Activated CD4-positive, alpha-beta T cell treated with anti-CD3 and anti-CD28 coated beads for 24 hours (primary cell): ENCODE data around the gene PIGQ.

Experiments
- DNase-seq, 2 donors: peaks; one replicate each; pipeline ENCODE4 v3.0.0-alpha.2; 2020; ENCODE audit warnings: low read depth in 2 of 2

Gene PIGQ

DNA sequence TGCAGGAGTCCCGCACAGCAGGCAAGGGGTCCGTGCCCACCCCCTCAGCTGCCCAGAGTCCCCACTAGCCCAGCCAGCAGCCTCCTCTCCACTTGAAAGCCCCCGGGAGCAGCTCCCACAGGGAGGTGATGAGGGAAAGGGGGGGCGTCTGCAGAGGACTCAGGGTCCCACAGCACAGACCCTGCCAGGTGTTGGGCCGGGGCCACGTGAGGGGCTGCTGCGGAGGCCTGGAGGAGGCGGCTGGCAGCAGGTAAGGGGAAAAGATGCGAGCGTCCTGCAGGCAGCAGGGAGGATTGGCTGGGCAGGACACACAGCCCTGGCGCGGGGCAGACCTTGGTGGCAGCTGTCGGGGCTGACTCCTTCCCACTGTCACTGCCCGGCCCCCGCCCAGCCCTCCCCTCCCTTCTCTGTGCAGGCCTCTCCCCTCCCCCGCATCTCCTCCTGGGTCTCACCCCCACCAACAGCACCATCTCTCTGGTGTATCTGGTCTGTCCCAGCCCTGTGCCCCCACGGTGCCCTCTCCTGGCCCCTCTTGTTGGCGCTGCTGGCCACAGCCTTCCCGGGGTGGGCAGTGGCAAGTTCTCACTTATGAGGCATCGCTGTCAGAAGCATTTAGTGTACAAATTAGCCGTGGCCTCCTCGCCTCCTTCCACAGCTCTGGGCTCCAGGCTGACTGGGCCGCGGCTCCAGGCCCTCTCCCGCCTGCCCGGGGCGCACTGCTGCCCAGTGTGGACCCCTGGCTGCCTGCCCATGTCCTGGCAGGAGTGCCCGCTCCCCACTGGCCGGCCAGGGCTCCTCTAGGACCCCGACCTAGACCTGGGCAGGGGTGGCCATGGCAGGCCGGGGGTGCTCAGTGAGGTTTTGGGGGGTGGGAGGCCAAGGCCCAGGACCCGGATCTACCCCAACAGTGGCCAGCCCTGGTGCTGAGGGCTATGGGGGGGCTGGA, 14.0 kb upstream of the PIGQ start:
- DNase-seq, result no peak

DNA sequence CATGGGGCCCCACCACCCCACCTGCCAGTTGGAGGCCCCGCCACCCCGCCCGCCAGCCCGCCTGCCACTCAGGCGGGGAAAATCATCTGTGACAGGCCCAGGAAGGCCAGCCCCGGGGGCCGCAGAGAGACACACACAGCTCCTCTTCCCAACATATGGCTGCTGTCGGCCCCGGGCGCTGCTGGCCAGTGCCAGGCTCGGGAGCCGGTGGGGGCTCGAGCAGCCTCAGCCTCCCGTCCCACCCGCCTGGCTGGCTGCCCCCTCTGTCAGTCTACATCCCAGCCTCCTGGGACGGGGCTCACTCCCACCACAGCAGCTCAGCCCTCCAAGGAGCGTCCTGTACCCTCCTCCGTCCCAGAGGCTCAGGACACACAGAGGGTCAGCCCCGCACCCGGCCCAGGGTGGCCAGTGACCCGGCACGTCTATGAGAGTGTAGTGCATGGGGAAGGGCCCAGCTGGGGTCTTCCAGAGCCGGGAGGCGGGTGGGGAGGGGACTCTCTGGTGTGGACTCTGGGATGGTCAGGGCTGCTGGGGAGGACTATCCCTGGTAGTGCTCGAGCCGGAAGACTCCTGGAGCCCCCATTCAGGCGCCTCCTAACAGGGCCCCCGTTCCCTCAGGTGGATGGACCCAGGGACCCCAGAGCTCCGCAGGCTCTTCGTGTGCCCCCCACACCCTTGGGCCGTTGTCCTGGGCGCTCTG, 13.1 kb upstream of the PIGQ start:
- no peak for DNase-seq

DNA sequence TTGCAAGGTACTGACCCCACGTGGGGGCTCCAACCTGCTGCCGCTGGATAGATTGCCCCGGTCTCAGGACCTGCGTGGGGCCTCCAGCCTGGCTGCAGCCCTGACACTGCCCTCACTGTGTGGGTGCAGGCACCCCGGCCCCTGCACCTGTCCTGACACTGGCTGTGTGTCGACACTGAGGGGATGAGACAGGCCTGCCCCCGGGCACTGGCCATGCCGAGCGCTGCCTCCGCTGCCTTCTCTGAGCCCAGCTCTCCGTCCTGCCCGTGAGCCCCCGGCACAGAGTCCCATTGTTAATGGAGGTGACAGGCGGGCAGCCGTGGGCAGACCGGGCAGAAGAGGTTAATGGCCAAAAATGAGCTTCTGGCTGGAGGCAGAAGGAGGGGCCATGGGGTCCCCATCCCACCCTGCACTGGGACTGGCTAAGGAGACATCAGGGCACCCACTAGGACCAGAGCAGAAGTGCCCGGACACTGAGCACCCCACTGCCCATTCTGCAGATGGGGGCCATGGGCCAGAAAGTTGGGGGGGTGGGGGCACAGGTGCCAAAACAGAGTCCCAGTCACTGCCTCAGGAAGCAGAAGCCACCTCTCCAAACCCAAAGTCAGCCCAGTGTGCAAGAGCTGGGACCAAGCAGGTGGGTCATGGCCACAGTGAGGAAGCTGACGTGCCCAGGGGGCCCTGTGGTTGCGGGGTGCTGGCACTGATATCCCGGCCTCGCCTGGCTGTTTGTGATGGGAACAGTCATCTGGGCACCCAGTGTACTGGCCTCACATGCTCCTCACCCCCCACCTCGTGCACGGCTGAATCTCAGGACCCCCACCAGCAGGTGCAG, 12.1 kb upstream of the PIGQ start:
- DNase-seq, result no peak

DNA sequence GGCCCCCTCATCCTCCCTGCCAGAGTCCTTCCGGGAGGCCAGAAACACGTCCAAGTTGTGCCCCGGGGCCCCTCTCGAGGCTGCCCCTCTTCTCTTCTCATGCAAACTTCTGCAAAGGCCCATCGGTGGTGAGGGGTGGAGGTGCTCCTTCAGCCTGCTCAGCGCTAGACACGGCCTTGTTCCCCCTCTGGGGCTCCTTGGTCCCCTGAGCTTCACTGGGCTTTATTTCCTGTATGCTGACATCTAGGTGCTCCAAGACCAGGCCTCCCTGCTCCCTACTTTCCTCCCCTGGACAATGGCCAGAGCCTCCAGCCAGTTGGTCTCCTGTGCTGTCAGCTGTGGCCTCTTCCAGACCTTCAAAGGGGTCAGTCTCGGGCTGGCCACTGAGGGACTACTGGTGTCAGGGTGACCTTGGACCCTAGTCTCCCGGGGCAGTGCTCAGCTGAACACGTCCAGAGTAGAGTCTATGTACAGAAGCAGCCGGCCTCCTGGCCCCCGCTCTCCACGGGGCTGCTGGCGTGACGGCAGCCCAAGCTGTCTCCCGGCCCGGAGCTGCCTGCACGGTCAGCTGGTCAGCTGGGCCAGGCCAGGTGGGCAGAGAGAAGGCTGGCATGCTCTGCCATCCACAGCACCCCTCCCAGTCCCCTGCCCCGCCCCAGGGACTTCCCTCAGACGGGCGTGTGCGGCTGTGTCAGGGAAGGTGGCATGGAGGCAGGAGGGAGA, 11.3 kb upstream of the PIGQ start:
- no peak for DNase-seq

DNA sequence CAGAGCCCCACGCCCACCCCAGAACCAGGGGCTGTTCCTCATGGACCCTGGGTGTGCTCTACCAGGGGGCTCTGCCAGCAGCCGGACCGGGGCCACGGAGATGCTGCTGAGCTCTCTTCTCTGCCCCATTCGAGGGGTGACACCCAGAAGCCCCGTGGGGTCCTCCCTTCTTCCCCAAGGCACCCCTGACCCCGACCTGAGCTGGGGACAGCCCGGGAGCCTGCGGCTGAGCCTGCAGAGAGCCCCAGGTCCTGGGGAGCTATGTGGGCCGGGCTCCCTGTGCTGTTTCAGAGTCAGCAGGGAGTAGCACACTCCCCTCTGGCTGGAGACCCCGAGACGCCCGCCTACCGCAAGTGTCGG, 10.8 kb upstream of the PIGQ start:
- DNase-seq, result no peak

DNA sequence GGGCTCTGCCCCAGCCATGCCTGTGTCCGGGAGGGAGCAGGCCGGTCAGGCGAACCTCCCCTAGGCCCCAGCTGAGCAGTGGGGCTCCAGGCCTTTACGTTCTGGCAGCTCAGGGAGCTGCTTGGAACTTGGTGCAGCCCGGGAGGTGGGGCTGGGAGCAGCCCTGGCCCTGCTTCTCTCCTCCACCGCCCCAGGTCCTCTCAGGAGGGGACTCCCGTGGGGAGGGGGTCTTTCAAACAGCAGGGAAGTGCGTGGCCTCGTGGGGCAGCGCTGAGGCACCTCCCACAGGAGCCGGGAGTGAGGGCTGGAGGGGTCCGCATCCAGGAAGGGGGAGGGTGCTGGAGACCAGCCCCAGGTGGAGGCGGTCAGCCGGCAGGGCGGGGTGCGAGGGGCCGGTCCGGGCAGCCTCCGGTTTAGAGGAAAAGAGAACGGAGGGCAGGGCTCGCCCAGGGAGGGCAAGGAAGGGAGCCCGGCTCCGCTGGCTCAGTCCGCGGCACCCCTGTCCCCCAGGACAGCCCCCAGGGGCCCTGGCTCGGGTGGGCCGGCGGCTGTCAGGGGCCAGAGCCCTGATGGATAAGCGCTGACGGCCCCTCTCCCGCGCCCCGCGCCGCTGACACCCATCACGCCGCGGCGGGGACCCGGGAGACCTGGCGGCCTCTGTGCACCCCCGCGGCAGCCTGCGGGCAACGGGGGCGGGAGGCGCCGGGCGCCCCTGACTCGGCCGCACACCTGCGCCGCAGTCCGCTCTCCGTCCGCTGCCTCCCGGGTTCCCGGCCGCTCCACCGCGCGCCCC, 10.2 kb upstream of the PIGQ start:
- DNase-seq, result no peak

DNA sequence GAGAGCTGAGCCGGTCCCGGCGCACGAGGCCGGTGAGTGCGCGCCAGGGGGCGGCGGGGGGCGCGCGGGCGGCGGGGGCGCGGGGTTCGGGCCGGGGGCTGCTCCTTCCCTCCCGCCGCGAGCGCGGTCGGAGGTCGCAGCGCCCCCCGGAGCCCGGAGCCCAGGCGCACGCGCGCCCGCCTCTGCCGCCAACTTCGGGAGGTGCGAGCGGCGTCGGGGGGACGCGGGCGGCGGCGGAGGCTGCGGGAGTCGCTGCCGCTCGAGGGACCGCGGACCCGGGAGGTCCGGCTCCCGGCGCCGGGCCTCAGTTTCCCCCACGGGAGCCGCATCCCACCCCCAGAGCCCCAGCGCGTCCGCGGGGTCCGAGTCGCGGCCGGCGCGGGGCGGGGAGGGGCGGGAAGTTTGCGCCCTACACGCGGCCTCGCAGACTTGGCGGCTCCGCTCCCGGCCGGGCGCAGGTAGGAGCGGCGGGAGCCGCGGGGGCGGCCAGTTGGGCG, 9.5 kb upstream of the PIGQ start, which contains the start of gene PRR35:
Gene PRR35, plus strand, starts transcription at position 191 of the 497 bp plus-strand sequence. CDS start 2,901 bp downstream, outside the sequence.
- DNase-seq, result no peak

DNA sequence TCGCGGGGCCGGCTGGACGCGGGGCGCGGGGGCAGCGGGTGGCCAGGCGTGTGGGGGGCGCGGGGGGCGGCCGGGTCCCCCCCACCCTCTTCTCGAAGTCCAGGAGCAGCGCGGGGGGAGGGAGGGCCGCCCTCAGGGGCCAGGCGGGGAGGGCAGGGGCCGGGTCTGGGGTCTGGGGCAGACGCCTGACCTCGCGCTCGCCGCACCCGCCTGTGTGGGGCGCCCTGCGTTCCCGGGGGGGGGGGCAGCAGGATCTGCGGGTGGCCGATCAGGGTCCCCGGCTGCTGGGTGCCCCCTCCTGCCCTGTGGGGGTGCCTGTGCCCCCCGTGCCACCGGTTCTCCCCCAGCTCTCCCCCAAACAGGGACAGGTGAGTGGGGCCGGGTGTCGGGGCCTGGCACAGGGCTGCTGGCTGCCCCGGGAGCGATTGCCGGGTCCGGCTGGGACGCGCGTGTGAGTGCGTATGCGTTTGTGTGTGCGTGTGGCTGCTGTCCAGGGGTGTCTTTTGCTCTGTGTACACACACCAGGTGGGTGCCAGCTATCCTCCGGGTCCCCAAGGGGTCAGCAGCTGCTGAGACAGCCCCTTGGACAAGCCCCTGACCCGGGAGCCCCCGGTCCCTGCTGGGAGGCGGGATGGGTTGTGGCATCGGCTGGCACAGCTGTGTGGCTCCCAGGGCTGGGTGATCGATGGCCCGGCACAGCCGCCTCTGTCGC, 8.9 kb upstream of the PIGQ start:
- no peak for DNase-seq

DNA sequence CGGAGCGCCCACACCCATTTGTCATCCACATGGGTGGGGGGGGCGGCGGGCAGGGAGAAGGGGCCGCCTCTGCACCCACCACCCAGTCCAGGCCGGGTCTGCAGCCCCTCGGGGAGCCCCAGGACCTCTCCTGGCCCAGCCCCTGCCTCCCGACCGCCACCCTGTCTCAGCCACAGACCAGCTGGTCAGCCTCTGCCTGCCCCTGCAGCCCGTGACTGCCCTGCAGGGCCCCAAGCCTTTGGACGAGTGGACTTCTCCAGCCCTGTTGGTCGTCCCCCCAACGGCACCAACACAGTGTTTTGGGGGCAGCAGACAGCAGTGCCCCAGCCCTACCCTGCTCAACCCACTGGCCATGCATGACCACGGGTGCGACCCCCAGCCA, 8.4 kb upstream of the PIGQ start:
- no peak for DNase-seq

DNA sequence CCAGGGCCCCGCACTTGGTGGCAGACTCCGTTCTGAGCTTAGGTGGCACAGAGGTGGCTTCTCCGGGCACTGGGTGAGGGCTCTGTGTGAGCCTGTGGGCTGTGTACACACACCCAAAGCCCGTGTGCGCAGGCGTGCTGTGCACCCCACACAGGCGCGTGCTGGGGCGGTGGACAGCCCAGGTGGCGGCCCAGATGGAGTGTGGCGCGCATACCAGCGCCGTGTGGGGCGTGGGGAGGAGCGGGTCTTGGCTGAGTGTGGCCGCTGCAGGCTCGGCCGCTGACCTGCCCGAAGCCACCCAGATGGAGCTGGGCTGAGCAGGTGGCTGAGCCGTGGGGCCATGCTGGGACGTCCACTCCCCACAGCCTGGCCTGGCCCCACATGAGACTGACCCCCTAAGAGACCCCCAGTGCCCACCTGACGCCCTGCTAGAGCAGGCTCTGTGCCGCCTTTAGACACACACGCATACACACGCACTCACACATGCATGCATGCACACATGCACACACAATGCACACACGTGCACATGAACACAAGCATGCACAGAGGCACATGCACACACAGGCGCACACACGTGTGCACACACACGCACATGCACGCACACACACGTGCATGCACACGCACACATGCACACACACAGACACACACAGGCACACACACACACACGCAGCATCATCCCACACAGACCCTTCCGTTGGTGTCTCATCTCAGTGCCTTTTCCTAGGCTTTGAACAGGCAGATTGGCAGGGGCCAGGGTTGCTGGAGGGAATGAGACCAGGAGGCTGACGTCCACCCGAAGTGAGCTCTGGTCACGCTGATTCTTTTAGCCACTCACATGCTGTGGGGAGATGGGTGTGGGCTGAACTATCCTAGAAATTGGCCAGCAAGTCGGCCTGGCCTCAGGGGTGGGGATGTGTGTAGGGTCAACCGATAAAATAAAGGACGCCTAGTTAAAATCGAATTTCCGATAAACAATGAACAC, 7.5 kb upstream of the PIGQ start:
- DNase-seq, result no peak

DNA sequence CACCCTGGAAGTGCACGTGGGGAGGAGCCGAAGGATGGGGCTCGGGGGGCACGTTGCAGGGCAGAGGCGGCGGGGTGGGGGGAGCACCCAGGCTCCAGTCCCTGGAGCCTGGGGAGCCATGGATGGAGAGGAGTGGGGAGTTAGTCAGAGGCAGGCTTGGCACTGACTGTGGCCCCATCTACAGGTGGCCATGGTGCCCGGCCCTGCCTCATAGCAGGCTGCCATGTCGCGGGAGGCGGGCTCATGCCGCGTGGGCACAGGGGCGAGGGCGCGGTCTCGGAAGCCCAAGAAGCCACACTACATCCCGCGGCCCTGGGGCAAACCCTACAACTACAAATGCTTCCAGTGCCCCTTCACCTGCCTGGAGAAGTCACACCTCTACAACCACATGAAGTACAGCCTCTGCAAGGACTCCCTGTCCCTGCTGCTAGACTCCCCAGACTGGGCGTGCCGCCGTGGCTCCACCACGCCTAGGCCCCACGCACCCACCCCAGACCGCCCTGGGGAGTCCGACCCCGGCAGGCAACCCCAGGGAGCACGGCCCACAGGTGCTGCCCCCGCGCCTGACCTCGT, 6.6 kb upstream of the PIGQ start:
- no peak for DNase-seq

DNA sequence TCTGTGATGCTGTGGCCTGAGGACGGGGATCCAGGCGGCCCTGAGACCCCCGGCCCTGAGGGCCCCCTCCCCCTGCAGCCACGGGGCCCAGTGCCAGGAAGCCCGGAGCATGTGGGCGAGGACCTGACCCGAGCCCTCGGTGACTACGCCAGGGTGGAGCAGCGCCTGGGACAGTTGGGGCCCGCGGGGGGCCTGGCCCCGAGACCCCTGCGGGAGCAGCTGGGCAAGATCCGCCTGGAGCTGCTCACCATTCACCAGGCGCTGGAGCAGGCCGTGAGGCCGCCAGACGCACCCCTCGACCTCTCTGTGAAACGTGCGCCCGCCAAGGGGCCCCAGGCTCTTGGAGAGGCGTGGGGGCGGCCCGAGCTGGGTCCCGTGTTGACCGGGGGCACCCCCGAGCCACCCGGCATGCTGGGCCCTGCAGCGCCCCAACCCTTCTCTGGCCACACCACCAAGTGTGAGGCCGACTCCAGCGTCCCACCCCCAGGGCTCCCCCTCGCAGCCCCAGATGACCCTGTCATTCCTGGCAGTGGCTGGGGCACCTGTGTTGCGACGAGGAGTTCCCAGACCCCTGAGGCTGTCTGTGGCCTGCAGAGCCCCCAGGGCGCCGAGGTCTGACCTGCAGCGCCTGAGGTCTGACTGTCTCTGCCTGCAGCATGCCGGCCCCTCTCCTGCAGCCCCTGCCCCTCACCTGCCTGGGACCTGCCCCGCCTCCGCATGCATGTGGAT, 4.9 kb upstream of the PIGQ start:
- DNase-seq, result no peak

DNA sequence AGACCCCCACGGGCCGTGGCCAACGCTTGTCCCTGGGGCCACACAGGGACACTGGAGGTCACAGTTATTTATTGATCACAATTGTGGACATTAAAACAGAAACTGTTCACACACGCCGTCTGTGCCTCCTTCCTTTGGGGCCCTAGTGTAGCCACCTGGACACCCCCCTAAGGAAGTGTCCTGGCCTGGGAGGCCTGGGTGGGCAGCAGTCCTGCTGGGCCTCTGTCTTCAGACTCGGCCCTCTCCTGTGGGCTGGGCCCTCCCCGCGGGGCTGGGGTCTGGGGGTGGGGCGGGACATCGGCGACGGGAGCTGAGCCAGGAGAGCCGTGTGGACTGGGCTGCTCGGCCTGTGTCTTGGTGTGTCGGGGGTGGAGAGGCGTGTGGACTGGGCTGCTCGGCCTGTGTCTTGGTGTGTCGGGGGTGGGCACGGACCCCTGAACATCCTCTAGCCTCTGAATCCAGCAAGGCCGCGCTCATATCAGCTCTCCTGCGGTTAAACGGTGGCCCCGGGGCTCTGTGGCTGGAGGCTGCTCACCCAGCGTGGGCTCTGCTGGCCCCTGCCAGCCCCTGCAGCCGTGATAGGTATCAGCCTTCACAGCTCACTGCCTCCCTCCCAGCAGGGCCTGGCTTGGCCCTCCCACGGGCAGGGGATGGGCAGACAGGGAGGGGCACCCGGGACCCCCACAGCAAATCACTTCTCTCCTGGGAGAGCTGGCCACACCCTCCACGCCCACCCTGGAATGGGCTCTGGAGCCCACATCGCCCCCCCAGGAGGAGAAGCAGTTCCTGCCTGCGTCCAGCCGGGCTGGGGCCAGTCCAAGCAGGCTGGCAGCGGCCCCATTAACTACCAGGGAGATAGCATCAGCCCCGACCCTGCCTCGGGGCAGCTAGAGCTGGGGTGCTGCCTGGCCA, 4.1 kb upstream of the PIGQ start:
- DNase-seq, result no peak

DNA sequence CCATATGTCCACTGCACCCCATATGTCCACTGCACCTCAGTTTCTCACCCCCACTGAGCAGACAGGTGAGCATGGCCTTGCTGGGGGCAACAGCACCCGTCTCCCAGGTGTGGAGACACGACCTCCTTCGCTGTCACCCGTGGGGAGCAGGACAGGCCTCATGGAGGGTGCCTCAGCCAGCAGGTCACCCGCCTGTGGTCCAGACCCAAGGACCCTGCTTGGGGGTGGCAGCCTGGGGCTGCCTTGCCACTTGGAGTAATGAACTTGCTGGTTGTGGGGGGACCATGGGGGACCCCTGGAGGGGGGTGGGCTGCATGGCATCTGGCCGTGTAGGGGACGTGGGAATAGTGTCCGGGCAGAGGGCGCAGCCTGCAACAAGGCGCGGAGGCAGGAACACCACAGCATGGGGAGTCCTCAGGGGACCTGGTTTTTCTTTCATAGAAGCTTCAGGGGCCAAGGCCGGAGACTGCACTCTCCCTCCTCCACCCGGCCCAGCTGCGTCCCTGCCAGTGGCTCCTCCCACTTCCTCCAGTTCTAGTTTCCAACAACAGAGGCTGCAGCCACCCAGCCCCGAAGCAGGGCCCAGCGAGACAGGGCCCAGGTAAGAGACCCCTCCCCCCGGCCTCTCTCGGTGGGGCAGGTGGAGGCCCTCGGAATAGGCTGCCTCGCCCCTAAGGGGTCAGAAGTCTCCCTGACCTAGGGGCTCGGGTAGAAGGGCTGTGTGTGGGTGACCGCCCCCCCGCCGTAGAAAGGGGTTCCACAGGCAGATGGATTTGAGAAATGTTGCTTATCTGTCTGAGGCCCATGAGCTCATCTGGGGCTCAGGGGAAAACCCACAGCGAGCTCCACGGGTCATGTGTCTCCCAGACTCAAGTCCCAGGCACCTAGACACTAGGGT, 3.0 kb upstream of the PIGQ start, which contains the start of gene NHLRC4:
Gene NHLRC4, plus strand, starts transcription at position 531 of the 898 bp plus-strand sequence. CDS start 1,043 bp downstream, outside the sequence.
- peak in 1 of 2 donors; percentile 28 for DNase-seq
